ENCODE data around the gene LAPTM5.

Gene LAPTM5

GRCh38 chr1:30754684-30755171, 2.8 kb downstream of the LAPTM5 start:
- DNase-seq = no peak

GRCh38 chr1:30753660-30754123, 3.9 kb downstream of the LAPTM5 start:
- no peak for DNase-seq

GRCh38 chr1:30753118-30753517, 4.5 kb downstream of the LAPTM5 start:
- DNase-seq = no peak

GRCh38 chr1:30752651-30752908, 5.0 kb downstream of the LAPTM5 start:
- DNase-seq = no peak

- no peak for DNase-seq
These were observed 5.5 kb downstream of the LAPTM5 start for GRCh38 chr1:30751830-30752650.

GRCh38 chr1:30750731-30751291, 6.8 kb downstream of the LAPTM5 start:
- no peak for DNase-seq

GRCh38 chr1:30749691-30750583, 7.6 kb downstream of the LAPTM5 start:
- DNase-seq = no peak

GRCh38 chr1:30748699-30749401, 8.7 kb downstream of the LAPTM5 start:
- no peak for DNase-seq

- peak; percentile 83 for DNase-seq
These were observed 9.4 kb downstream of the LAPTM5 start for GRCh38 chr1:30748098-30748698.

- no peak for DNase-seq
These were observed 10.3 kb downstream of the LAPTM5 start for GRCh38 chr1:30747033-30748008.

GRCh38 chr1:30746212-30747032, 11.2 kb downstream of the LAPTM5 start:
- DNase-seq = no peak

GRCh38 chr1:30745834-30746208, 11.8 kb downstream of the LAPTM5 start:
- DNase-seq = no peak

- DNase-seq = no peak
These were observed 12.3 kb downstream of the LAPTM5 start for GRCh38 chr1:30745156-30745833.

- no peak for DNase-seq
These were observed 13.4 kb downstream of the LAPTM5 start for GRCh38 chr1:30744060-30744756.

- DNase-seq = peak; percentile 61
These were observed 14.0 kb downstream of the LAPTM5 start for GRCh38 chr1:30743584-30744059.

- DNase-seq = no peak
These were observed 14.5 kb downstream of the LAPTM5 start for GRCh38 chr1:30742963-30743559.

GRCh38 chr1:30742300-30742962, 15.1 kb downstream of the LAPTM5 start:
- no peak for DNase-seq
